GM21576 (cell line): ENCODE results near the gene DYNLT4.

ENCODE experiments used
- ATAC-seq: cut with Tn5 transposase; IDR thresholded peaks from one replicate; pipeline ENCODE4 v1.9.1; 2021; ENCODE audit warnings: mild to moderate bottlenecking, moderate library complexity; ENCODE audit not compliant: unreplicated experiment

Gene DYNLT4

GRCh38 chr1:44790968-44791801 lies 16.0 kb downstream of the DYNLT4 start:
- ATAC-seq = no peak

GRCh38 chr1:44788120-44788860 lies 18.9 kb downstream of the DYNLT4 start, which contains the start of gene BEST4:
BEST4 (minus strand) TSS chr1:44788170; CDS start chr1:44787705, 465 bp downstream.
- no peak for ATAC-seq

- no peak for ATAC-seq
Observed at GRCh38 chr1:44787506-44787905, 19.6 kb downstream of the DYNLT4 start.

DNA sequence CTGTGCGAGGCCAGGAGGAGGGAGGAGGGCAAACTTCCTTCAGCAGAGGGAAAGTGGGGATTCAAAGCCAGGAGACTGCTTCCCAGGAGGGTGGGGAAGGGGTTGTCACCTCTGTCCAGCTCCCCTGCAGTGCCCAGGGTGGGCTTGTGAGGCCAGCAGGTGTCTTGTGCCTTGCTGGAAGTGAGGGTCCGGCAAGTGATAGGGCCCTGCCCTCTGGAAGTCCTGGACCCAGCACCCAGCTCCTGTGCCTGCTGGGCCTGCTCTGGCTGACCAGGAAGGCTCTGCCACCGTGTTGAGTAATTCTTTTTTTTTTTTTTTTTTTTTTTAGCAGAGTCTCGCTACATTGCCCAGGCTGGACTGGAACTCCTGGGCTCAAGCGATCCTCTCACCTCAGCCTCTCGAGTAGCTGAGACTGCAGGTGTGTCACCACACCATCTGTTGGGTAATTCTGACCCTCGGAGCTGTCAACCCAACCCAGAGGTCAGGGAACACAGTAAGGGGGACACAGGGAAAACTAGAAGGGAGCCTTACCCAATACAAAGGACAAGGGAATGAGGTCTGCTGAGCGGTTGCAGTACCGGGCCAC lies 20.2 kb downstream of the DYNLT4 start:
- ATAC-seq = no peak

GRCh38 chr1:44786138-44786840 lies 20.9 kb downstream of the DYNLT4 start:
- ATAC-seq = peak; percentile 47

DNA sequence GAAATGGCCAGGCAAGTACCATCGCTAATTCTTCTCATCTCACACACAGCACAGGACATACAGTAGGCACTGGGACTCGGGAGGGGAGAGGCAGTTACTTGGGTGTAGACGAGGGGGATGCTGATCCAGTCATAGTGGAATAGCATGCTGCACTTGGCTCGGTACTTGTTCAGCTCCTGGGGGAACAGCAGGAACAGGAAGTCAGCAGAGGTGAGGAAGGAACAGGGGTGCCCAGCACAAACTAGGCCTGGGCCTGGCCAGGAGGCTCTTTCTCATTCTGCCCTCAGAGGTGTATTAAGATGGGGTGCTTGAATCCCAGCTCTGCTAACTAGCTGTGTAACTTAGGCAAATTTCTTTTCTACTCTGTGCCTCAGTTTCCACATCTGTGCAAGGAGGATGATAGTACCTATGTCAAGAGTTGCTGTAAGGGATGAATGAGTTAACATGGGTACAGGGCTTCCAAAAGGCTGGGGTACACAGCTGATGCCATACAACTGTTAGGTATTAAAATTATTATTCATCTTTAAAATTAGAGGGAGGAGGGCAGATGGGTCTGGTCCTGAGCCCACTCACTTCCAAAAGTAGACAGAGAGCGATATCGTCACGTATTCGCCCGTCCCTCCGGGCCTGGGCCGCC lies 21.5 kb downstream of the DYNLT4 start:
- no peak for ATAC-seq

DNA sequence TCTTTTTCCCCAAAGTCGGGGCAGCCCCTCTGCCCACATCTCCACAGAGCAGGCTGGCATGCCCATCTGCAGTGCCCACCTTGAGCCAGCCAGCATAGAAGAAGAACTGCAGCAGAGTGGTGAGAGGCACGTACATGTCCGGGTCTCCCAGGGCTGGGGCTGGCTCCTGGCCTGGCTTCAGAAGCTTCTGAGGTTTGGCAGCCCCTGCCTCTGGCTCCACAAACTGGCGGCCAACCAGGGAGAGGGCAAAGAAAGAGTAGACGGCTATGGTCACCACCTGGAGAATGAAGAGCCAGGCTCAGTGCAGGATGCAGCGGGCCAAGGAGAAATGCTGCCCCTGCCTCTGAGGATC lies 22.1 kb downstream of the DYNLT4 start:
- ATAC-seq = no peak

- ATAC-seq = no peak
Observed at GRCh38 chr1:44784094-44785028, 22.8 kb downstream of the DYNLT4 start.

- ATAC-seq = no peak
Observed at GRCh38 chr1:44783697-44784093, 23.5 kb downstream of the DYNLT4 start.

DNA sequence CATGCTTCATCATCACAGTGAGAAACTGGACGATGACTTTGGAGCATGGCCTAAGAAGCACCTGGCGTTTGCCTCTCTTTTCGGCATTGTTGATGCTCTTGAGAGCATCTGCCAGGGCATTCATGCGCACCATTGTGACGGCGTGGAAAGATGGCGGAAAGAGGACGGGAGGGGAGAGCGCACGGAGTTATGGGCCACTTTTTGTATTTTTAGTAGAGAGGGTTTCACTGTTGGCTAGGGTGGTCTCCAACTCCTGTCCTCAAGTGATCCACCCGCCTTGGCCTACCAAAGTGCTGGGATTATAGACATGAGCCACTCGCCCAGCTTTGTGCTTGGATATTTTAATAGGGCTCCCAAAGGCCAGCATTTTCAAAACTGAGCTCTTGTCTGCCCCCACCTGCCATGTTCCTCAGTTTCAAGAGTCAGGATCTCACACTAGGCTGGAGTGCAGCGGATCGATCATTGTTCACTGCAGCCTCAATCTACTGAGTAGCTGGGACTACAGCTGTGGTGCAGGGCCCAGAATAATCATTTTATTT lies 26.5 kb downstream of the DYNLT4 start:
- no peak for ATAC-seq

DNA sequence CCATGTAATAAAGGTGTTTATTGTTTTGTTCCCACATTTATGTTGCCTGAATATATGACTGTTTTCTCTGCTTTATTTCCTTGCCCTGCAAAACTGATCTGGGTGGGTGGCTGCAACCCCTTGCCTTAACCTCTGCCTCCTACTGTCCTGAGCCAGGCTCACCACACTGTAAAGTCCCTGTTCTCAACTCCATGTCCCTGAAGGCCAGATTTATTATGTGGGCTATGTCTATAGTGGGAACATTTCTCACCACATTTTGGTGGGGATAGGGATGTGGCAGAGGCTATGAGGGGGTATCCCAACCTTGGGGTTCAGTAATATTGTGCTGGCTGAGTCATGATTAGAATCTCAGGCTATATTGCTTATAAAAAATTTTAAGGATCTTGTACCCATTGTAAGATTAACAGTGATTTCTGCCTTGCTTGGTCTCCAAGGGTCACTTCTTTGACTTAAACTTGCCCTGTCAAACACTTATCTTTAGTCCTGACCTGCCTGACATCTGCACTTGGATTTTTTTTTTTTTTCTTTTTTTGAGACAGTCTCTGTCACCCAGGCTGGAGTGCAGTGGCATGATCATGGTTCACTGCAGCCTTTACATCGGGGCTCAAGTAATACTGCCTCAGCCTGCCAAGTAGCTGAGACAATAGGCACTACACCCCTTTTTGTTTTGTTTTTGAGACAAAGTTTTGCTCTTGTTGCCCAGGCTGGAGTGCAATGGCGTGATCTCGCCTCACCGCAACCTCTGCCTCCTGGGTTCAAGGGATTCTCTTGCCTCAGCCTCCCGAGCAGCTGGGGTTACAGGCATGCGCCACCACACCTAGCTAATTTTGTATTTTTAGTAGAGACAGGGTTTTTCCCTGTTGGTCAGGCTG lies 28.2 kb downstream of the DYNLT4 start:
- ATAC-seq = no peak

DNA sequence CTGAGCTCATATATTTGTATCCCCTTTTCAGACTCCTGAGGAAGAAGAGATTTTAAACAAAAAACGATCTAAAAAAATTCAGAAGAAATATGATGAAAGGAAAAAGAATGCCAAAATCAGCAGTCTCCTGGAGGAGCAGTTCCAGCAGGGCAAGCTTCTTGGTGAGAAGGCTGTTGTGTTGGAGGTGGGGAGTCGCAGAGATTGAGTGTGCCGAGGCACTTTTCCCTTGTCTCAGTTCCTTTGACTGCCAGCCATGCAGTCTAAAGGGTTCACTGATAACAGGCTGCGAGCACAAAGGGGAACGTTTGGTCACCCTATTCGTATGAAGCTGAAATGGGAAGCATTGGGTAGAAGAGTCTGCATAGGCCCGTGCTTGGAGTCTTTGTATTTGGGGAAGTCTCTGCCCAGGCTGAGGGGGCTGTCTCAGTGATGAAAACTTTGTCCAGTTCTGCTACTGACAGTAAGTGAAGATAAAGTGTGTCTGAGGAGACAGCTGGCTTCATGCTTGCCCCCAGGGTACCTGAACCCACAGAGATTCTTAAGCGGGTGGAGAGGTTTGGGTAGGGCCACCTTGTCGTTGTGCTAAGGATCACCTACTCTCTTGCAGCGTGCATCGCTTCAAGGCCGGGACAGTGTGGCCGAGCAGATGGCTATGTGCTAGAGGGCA lies 29.0 kb downstream of the DYNLT4 start:
- ATAC-seq = no peak

GRCh38 chr1:44777547-44777946 lies 29.6 kb downstream of the DYNLT4 start:
- no peak for ATAC-seq

DNA sequence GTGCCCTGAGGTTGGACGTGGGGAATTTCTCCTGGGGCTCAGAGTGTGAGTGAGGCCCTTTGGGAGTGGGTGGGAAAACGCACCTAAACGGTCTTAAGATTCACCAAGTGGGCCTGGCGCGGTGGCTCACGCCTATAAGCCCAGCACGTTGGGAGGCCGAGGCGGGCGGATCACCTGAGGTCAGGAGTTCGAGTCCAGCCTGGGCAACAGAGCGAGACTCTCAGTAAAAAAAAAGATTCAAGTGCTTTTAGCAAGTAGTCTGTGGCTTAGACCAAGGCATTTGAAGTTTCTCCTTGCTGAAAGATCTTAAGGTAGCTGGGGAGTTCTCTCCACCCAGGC lies 30.5 kb downstream of the DYNLT4 start:
- no peak for ATAC-seq

DNA sequence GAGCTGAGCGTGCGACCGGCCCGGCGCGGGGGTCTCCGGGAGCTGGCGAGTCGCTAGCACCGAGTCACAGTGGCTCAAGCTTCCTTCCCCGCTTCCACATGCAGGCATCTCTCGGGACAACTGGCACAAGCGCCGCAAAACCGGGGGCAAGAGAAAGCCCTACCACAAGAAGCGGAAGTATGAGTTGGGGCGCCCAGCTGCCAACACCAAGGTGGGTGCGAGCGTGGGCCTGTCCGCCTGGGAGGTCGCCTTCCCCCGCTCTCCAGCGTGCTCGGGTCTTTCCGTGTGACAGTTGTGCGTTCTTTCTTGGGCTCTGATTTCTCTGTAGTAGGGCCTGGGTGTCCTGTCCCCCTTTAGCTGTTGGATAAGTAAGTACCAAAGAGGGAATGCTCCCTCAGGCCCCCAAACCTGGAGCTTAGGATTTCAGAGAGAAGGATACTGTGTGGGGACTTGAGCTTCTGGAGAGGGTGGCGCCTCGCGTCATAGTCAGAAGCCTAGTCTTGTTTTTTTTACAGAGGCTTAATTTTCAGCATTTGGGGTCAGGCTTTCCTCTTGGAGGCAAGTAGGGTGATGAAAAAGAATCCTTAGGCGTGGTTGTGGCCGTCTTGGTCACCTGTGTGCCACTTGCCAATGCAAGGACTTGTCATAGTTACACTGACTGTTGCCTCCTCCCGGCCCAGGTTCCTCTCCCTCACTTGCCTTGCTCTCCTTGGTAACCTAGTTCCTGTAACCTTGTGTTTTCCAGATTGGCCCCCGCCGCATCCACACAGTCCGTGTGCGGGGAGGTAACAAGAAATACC lies 31.0 kb downstream of the DYNLT4 start:
- peak; percentile 9 for ATAC-seq

DNA sequence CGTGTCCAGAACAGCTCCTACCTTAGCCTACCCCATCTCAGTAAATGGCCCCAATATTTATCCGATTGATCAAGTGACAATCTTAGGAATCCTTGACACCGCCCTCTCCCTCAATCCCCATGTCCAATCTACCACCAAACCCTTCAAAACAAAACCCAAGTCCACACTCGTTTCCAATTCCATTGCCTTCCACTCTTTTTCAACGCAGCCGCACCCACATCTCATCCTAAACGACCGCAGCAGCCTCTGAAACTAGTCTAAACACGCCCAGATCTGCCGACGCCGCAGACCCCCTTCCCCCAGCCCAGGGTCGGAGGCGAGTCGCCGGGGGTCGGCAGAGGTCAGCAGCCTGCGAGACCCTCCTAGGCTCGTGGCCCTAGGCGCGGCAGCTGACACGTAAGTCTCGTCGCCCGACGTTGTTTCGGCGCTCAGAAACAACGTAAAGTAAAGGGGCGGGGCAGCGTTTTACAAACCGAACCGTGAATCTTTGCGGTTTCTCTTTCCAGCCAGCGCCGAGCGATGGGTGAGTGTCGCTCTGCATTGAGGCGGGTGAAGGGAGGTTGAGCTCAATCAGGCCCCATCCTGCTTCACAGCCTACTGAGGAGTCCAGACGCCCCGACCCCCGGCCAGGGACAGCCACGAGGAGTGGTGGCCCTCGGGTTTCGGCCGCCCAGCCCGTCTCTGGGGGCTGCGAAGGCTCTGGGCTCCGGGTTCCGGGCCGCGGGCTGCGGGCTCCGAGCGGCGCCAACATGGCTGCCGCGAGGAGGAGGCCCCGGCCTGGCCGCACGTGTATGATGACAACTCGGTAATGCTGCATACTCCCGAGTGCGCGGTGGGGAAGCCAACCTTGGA lies 31.8 kb downstream of the DYNLT4 start, which contains the start of gene RPS8:
Gene RPS8 (plus strand): TSS at position 463 of the 852 bp plus-strand sequence. CDS start 57 bp downstream, at position 520.
- ATAC-seq = peak; percentile 63
